ENCODE measurements around the gene LBX1. TPM values are rescaled to one million over a fixed set of nuclear protein-coding genes. Genes with fewer than 3 reads are reported as not detected.

The LBX1 gene, protein sequence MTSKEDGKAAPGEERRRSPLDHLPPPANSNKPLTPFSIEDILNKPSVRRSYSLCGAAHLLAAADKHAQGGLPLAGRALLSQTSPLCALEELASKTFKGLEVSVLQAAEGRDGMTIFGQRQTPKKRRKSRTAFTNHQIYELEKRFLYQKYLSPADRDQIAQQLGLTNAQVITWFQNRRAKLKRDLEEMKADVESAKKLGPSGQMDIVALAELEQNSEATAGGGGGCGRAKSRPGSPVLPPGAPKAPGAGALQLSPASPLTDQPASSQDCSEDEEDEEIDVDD
- total RNA-seq: not detected
- not detected for total RNA-seq (2013)

DNA sequence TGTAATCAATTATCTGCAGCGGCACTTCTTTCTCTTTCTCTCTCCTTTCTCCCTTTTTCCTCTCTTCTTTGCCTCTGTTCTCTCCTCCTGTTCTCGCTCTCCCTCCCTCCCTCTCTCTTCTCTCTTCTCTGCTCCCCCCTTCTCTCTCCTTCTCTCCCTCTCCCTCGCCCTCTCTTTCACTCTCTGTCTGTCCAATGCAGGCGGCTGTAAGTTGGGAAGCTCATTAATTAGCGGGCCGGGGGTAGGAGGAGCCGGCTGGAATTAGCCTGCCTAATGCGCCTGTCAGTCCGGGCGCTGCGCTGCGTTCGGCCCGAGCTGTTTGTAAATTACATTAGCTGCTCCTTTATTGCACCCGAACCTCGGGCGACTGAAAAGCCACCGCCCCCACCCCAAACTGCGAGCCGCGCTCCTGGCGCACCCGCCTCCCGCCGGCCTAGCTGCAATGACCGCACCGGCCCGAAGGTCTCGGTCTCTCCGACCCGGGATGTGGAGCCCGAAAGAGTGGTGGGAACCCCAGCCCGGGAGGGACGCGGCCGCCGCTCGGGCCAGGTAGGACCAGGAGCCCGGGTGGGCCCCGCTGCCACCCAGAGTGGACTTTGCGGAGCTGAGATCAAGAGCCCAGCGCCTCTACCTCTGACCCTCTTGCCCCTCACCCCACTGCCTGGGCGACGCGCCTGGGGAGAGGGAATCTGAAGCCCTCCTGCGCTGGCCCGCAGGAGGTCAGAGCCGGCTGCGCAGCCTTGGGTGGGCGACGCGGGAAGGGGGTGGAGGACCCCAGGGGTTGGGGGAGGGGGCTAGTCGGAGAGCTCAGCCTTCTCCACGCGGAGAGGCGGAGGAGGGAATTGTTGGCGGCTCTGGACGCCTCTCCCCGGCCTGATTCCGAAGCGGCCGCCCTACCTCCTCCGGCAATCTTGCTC is at the start of gene LBX1:
Gene LBX1, minus strand, starts transcription at position 198 of the 917 bp plus-strand sequence. CDS start 648 bp downstream, outside the sequence.
- Histone ChIP-seq H3K9me3 (ENCODE audit: control insufficient read depth, insufficient read depth, low read length) (no peaks in the 10 kb centered on the region), H3K27me3 (ENCODE audit: control insufficient read depth, insufficient read depth, low read length) (peaks cover 74% of the 10 kb centered on the region), H3K27ac (ENCODE audit: low read length) (no peak within 1 kb of the TSS), H3K36me3 (ENCODE audit: control insufficient read depth, insufficient read depth, low read length) (no peaks in the 10 kb centered on the region), H3K4me1 (ENCODE audit: control insufficient read depth, insufficient read depth, low read length) (peaks cover 40% of the 10 kb centered on the region), H3K4me3 (ENCODE audit: low read length) (no peak within 1 kb of the TSS)
- DNase-seq (no peak), ATAC-seq (no peak)
- WGBS (ENCODE audit: insufficient coverage): 6% methylated on average over 63 of the region's 63 CpGs
- H3K4me1 Mint-ChIP-seq: peaks cover 17 to 33% of the 10 kb centered on the region in 2 donors
- peak within 1 kb of the TSS; percentile 66 for H3K4me3 Mint-ChIP-seq
- TF ChIP-seq, protein P1, sequence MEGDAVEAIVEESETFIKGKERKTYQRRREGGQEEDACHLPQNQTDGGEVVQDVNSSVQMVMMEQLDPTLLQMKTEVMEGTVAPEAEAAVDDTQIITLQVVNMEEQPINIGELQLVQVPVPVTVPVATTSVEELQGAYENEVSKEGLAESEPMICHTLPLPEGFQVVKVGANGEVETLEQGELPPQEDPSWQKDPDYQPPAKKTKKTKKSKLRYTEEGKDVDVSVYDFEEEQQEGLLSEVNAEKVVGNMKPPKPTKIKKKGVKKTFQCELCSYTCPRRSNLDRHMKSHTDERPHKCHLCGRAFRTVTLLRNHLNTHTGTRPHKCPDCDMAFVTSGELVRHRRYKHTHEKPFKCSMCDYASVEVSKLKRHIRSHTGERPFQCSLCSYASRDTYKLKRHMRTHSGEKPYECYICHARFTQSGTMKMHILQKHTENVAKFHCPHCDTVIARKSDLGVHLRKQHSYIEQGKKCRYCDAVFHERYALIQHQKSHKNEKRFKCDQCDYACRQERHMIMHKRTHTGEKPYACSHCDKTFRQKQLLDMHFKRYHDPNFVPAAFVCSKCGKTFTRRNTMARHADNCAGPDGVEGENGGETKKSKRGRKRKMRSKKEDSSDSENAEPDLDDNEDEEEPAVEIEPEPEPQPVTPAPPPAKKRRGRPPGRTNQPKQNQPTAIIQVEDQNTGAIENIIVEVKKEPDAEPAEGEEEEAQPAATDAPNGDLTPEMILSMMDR (IDR thresholded peaks at IDR 0.05): no peak
- no peaks in the 10 kb centered on the region for H3K36me3 Mint-ChIP-seq
- peaks cover 71 to 72% of the 10 kb centered on the region in 2 donors for H3K27me3 Mint-ChIP-seq (ENCODE audit: low read depth in 2 of 2)
- intact Hi-C loops (cut with micrococcal nuclease): no loop called here
- no peaks in the 10 kb centered on the region for H3K9me3 Mint-ChIP-seq
- no peak within 1 kb of the TSS for H3K27ac Mint-ChIP-seq

DNA sequence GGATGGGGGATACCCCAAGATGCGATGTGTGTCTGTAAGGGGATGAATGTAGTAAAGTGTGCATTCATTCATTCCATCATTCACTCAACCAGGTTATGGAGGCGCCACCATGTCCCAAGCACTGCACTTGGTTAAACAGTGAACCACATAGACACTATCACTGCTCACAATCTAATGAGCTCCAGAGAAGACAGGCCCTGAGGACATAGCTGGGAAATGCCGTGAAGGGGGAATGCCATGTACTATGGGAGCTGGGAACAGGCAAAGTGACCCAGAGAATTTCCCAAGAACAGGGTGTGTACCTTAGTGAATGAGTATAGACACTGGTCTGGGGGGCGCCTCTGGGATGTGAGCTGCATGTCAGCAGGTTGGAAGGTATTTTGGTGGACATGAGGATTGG is 44.5 kb upstream of the LBX1 start:
- TF ChIP-seq, protein P1 (IDR thresholded peaks at IDR 0.05): no peak
- peaks cover 25 to 48% of the 10 kb centered on the region in 2 donors for H3K27me3 Mint-ChIP-seq (ENCODE audit: low read depth in 2 of 2)
- H3K27ac ChIP-seq (ENCODE audit: low read length): no peak overlapping the region
- no peak overlapping the region for H3K4me3 Mint-ChIP-seq
- no peaks in the 10 kb centered on the region for H3K36me3 Mint-ChIP-seq
- peaks cover 4% of the 10 kb centered on the region for H3K4me1 ChIP-seq (ENCODE audit: control insufficient read depth, insufficient read depth, low read length)
- peaks cover 5 to 7% of the 10 kb centered on the region in 2 donors for H3K4me1 Mint-ChIP-seq
- H3K4me3 ChIP-seq (ENCODE audit: low read length): no peak overlapping the region
- DNase-seq (no peak), ATAC-seq (no peak)
- H3K27me3 ChIP-seq (ENCODE audit: control insufficient read depth, insufficient read depth, low read length): peaks cover 4% of the 10 kb centered on the region
- H3K27ac Mint-ChIP-seq: no peak overlapping the region
- no peaks in the 10 kb centered on the region for H3K9me3 ChIP-seq (ENCODE audit: control insufficient read depth, insufficient read depth, low read length)
- WGBS (ENCODE audit: insufficient coverage): 90% methylated on average over 3 of the region's 4 CpGs
- no peaks in the 10 kb centered on the region for H3K36me3 ChIP-seq (ENCODE audit: control insufficient read depth, insufficient read depth, low read length)
- intact Hi-C loops (cut with micrococcal nuclease): no loop called here
- H3K9me3 Mint-ChIP-seq: no peaks in the 10 kb centered on the region

DNA sequence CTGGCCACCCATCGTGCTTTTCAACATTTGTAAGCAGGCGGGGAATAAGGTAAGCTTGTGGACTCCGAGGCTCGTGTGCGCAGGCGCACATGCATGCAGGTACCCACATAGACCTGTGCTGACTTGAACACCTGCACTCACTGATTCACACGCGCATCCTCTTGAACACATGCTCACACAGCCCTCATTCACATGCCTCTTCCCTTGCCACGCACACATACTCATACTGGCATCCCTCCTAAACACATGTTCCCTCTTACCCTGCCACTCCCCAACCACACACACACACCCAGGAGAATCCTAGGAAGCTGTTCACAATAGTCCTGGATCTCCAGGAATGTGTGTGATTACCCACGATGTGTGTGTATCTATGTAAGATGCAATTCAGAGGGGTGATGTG is 44.1 kb upstream of the LBX1 start:
- intact Hi-C loops (cut with micrococcal nuclease): no loop called here
- WGBS (ENCODE audit: insufficient coverage): 93% methylated on average over 9 of the region's 10 CpGs
- H3K4me3 Mint-ChIP-seq: no peak overlapping the region

More for the DNA sequence above, 44.1 kb upstream of the LBX1 start:
- no peak for ATAC-seq
- Mint-ChIP-seq H3K4me1 (peaks cover 5 to 7% of the 10 kb centered on the region in 2 donors), H3K9me3 (no peaks in the 10 kb centered on the region), H3K27ac (no peak overlapping the region), H3K27me3 (ENCODE audit: low read depth in 2 of 2) (peaks cover 25 to 48% of the 10 kb centered on the region in 2 donors), H3K36me3 (no peaks in the 10 kb centered on the region)
- H3K9me3 ChIP-seq (ENCODE audit: control insufficient read depth, insufficient read depth, low read length): no peaks in the 10 kb centered on the region
- no peak overlapping the region for H3K4me3 ChIP-seq (ENCODE audit: low read length)
- DNase-seq: no peak
- H3K4me1 ChIP-seq (ENCODE audit: control insufficient read depth, insufficient read depth, low read length): peaks cover 4% of the 10 kb centered on the region
- H3K36me3 ChIP-seq (ENCODE audit: control insufficient read depth, insufficient read depth, low read length): no peaks in the 10 kb centered on the region
- TF ChIP-seq, protein P1 (IDR thresholded peaks at IDR 0.05): no peak
- H3K27ac ChIP-seq (ENCODE audit: low read length): no peak overlapping the region
- H3K27me3 ChIP-seq (ENCODE audit: control insufficient read depth, insufficient read depth, low read length): peaks cover 4% of the 10 kb centered on the region
